Iris pigment epithelial cell (primary cell): ENCODE results near the gene TEX35.
A peak's percentile ranks its signal among the peaks of the same experiment; 100 is the strongest.

Experiments used
- DNase-seq: peaks from one replicate; pipeline ENCODE4 v3.0.0-alpha.2; 2011; ENCODE audit warnings: low read depth

Gene TEX35

DNA sequence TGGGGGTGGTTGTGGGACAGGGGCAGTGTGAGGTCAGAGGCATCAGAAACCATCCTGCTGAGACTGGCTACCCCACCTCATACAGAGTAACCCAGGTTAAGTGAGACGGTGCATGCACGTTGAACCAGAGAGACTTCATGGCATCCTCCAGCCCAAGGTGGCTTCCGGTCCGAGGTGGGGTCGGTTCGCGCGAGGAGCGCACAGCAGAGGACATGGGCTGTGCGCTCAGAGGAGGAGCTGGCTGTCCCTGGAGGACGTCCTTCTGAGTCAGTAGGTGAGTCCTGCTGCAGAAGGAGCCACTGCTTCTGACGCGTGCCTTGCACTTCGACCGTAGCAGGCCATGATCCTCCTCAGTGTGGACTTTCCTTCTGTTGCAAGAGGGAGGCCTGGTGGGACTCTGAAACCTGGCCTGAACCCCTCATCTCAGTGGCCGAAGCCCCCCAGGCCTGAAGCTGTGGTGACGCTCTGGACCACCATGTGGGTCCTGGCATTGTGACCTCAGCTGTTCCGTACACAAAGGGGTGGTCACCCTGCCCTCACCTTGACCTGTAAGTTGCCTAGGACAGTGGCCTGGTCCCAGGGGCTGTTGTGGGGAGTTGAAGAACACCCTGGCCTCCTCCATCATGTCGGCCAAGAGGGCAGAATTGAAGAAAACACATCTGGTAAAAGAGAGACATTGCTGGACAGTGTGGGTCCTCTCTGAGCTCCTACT is at the start of gene TEX35:
Gene TEX35, plus strand, starts transcription at position 544 of the 712 bp plus-strand sequence. Its CDS starts 80 bp downstream, at position 624.
- DNase-seq, result no peak

DNA sequence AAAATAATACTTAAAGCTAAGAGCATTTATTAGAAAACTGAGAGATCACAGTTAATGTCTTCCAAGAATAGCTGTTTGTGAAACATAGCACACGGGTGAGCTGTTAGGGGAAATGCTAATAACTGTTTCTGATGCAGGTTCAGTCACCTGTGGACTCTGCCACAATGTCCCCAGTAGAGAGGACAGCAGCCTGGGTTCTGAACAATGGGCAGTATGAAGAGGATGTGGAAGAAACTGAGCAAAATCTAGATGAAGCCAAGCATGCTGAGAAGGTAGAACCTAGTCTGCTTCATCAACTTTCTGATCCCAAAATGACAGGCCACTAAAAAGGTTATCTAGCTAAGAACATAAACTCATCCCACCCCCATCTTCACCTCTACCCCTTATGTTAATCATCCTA is 48.8 kb upstream of the TEX35 start:
- no peak for DNase-seq

DNA sequence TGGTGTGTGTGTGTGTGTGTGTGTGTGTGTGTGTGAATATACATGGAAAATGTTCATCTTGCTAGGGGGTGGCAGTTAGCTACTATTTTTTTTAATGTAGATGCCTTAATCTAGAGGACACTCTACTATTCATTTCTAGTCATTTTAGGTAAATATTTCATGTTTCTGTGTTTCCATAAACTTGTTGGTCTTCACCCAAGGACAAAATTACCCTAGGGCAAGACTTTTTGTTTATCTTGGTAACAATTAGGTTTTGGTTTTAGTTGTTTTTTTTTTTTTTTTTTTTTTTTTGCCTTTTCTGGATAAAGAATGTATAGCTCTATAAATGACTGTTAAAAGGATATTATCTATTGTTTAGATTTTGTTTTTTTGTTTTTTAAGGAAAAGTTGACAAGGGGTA is 48.3 kb upstream of the TEX35 start:
- DNase-seq, result no peak

DNA sequence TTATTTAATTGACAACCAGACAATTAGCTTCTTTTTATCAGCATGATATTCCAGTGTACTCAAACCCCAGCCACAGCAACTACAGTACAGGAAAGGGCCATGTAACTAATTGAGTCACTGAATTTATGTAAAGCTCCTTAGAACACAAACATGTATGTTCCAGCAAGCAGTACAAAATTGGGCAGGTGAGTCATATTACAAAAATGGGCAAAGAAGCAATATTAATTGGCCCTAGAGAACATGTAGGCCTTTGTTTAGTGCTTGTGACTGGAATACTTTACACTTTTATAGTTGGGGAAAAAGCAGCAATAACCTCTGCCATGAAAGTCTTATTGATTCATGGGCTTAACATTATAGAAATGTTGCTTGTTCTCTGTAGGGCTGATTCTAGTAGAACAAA is 47.9 kb upstream of the TEX35 start:
- peak; percentile 74 for DNase-seq

DNA sequence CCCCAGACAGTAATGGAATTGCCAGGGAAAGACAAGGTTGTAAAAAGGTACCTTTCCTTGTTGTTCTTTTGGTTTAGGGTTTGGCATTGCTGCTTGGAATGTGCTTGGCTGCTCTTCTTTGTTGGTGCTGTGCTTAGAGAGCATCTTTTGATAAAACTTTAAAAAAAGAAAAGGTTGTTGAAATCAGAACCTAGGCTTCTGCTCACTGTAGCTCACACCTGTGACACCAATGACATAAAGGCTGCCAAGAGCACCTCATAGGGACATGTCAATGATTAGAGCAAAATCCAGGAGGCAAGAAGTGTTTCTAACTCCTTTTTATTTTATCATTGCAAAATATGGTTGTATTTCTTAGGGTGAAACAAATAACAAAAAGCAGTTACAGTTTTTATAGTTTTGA is 45.1 kb upstream of the TEX35 start:
- DNase-seq, result no peak

DNA sequence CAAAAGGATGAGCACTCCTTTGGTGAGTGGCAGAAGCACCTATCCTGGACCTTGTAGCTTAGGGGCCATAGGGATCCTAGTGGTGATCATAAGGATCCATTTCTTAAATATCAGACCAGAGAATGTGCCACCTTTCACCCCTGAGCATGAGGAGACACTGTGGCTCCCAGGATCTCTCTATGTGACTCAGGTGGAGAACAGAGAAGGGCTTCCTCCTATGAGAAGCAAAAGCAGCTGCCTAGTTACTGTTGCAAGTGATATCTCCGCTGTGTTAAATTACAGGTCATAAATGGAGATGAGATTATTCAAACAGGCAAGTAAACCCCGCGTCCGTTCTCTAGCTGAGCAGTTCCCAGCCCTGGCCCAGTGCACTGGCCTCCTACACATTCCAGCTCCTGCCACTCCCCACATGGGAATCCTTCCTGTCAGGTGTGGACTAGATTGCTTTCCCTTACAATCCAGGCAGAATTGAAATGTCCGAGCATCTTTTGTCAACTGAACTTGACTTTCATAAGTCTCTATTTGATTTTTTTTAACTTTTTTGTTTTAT is 42.4 kb upstream of the TEX35 start:
- no peak for DNase-seq

DNA sequence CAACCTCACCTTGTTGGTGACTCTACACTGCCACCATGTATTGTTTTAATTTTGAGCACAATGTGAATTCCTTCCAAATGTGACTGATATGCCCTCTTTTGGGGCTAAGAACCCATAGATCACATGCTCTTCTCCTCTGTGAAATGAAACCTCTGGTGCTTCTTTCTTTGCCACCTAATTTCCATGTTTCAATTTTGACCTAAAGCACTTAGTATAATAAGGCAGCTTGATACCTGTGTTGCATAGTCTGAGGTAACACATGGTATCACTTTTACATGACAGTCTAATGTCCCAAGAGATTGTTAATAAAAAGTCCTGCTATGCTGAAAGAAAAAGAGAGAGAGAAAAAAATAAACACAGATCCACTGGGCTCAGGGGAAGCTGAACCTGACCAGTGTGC is 40.4 kb upstream of the TEX35 start:
- no peak for DNase-seq

DNA sequence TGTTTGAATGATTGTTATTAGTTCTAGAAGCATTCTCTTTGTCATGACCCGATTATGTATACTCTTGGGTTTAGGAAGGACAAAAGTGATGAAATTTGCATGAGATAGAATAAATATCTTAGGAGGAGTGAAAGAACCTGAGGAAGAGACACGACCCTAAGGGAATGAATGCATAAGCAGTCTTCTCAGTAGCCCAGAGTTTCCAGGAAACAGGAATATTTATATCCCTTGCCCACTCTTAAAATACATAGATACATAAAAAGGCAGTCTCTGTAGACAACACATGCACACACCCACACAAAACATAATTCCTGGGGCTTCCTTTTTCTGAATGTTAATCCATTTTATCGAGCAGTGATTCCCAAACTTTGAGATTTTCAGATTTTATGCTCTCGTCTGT is 35.5 kb upstream of the TEX35 start:
- DNase-seq, result no peak

DNA sequence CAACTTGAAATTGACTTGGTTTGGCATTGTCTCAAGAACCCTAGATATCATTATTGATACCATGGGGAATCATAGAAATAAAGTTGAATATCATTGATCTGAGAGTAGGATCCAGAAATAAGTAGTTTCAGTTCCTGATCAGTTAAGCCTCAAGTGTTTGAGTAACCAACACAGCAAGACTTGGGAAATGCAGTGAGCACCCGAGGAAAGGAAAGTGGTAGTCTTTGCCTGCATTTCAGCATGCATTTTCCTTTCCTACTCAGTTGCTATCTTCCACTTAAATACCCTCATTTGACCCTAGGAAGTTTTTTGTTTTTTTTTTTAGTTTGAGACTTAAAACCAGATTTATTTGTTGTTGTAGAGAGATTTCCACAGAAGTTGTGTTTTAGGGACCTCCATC is 35.1 kb upstream of the TEX35 start:
- no peak for DNase-seq

DNA sequence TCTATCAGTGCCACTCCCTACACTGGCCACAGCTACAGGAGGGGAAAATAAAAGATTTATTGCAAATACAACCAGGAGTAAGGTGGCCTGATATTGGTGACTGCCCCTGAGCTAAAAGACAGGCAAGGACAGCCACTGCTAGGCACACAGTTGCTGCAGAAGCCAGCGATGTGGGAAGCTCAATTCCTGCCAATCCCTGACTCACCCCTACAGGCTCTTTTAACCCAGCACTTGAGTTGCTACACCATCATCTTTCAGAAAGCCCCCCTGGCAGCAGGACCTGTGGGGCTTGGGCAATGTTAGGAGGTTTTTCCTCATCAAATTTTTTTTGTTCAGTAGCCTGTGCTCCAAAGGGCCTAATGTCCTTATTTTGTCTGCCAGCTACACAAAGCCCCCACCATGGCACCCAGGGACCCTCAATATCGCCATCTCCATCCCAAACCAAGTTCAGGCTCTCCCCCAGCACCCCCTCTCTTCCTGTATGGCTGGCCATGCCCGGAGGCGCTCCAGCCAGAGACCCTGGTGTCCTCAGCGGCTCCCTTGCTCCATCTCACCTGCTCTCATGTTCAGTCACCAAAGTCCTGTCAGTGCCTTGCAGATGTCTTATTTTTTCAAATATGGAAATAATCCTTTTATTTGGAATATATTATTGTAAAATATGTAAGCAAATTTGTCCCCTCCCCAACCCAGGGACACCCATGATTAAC is 29.5 kb upstream of the TEX35 start:
- no peak for DNase-seq

DNA sequence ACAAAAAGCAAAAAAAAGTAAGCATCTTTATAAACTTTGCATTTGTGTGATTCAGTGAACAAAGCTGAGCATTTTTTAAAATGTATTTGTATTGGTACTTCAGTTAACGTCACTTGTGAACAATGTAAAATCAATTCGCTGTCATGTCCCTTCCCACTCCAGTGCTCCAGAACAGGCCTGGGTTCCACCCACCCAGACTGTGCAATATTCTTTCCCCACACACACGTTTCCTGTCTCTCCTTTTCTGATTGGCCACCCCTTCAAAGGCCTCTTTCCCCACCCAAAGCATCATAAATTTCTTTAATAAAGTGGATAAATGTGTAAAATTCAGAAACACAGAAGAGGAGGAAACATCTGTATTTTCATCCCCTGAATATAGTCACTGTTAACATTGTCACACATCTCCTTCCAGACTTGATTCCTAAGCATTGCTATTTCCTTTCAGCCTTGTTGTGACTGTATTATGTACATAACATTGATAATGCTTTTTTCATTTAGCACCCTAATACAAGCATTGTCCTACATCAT is 28.1 kb upstream of the TEX35 start:
- no peak for DNase-seq

DNA sequence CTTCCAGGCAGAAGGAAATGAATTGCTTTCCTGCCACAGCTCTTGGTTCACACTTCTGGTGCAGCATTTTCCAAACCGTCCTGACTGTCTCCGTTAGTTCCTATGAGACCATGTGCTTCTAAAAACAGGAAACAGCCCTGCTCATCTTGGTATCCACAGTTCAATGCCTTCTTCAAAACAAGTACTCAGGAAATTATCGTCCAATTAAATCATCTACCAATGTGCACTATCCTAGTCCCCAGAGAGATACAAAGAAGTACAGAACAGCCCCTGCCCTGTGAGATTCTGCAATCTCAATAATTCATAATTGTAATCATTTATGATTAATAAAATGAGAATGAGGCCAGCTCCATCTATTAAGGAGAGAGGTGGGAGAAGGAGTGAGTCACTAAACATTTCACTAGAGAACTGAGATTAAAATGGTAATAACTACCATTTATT is 27.3 kb upstream of the TEX35 start:
- no peak for DNase-seq

DNA sequence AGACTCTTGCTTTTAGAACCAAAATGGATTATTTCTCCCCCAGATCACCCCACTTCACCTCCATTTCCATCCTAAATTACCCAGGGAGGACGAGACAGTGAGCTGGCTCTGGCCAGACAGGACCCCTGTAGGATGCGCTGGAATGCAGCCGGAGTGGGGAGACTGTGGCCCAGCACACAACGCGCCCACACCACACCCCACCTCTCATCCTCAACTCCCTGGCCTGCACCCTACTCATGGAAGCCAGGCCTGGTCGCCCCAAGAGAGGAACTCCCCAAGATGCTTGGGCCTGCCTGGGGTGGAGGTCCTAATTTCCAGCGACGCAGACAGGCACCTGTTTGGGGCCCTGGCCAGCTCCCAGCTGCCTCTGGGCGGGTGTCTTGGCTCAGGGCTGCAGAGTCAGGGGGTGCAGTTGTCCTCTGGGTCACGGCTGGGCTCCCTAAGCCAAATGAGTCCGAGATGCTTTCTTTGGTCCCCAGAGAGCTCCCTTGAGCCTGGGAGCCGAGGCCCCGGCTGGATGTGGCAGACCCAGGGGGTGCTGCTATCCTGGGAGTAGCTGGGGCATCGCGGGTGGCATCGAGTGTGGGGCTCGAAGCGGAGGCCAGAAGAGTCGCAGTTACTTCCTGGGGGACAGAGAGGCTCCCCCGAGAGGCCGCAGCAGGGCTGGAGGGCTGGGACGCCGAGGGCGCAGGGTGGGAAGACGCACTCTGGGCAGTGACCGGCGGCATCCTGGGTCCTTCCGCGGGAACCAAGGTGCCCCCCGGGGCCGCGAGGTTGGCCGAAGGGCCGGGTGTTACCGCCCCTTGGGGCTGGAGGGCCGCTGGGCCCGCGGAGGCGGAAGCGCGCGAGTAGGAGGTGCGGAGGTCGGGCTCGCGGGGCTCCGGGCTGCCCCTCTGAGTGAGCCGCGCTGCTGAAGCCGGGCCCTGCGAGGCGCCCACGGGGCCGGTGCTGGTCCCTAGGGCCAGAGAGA is 26.5 kb upstream of the TEX35 start:
- DNase-seq, result no peak

DNA sequence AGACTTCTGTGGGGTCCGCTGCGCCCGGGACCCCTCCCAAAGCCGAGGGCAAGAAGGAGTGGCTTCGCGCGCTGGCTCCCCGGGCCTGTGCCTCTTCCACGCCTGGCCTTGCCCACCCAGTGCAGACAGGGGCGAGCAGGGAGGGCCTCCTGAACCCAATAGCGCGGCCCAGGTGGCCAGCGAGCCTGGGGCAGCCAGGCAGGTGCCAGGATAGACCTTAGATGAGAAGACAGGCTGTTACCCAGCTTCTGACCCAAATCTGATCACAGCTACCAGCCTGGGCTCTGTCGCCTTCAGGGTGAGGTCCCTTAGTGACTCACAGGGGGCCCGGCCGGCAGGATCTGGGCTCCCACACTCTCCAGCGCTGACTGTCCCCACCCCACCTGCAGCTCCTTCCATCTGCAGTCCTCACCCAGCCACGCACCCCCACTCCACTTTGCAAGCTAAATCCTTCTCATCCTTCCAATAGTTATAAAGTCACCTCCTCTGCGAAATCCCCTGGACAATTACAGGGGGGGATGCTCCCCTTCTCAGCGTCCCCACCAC is 25.8 kb upstream of the TEX35 start:
- DNase-seq, result no peak

DNA sequence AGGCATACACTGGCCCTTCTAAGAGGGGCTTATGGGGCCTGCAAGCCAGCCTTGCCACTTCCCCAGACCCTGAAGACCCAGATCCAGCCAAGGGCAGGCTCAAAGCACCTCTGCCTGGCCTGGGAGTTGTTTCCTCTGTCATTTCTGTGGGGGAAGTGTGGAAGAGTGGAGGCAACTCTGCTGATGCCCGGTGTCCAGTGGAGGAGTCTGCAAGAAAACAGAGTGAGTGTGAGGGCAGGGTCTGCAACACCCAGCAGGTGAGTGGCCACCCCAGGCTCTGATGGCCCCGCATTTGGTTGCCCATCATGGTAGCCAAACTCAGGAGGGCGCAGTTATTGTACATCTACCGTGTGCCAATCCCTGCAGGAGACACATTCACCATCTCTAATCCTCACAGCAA is 24.5 kb upstream of the TEX35 start:
- no peak for DNase-seq

DNA sequence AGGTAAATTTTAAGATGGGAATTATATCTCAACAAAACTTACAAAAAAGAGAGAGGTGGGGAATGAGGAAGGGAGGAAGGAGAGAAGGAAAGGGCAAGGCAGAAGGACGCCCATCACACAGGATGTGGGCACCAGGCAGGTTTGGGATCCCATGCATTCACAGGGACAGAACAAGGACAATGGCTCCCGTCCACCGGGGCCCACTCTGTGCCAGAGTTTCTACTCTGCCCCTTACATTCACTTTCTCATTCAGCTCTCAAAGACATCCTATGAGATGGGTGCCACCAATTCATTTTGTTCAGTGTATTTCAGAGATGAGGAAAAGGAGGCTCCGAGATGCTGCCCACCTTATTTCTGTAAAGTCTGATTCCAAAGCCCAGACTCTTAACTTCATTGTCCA is 23.5 kb upstream of the TEX35 start:
- DNase-seq, result no peak

DNA sequence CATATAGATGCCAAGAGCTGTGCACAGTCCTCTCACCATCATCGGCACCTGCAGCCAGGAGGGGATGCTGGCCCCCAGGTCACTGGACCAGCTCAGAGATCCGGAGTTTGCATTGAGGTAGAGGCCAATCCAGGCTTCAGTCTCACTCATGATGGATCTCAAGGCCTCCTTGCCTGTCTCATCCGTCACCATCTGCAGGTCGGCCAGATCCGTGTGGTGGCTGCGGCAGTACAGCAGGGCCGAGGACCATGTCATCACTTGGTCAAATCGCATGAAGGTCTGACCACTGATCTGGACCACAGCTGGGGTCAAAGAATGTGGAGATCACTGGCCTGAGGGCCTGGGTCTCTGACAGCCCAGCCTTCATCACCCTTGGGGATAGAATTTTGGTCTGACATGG is 22.8 kb upstream of the TEX35 start:
- no peak for DNase-seq

DNA sequence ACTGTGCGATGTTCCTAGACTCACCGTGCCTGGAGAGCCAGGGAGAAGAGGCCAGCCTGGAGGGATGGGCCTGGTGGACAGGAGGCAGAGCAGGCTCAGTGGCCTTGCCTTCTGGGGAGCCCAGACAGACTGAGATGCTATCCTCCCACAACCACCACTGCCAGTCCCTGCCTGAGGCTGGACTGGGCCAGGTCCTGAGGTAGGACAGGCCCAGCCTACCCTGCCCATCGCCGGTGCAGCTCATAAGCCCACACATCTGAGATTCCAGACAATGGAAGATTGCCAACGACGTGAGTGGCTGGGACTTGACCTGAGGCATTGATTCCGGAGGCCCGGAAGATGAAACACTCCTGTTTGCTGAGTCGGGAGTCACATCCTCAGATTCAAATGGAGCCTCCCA is 21.9 kb upstream of the TEX35 start:
- DNase-seq, result no peak

DNA sequence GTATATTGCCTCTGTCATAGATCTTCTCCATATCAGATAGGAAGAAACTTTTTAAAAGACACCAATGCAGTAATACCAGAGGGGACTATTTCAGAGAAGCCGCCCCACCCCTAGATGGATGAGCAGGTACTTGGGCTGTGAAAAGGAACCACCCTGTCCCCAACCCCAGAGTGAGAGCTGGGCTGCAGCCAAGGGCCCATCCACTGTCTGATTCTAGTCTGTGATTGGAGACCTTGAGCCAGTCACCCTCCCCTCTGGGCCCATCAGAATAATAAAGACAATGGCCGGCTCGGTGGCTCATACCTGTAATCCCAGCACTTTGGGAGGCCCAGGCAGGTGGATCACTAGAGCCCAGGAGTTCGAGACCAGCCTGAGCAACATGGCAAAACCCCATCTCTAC is 21.2 kb upstream of the TEX35 start:
- no peak for DNase-seq

DNA sequence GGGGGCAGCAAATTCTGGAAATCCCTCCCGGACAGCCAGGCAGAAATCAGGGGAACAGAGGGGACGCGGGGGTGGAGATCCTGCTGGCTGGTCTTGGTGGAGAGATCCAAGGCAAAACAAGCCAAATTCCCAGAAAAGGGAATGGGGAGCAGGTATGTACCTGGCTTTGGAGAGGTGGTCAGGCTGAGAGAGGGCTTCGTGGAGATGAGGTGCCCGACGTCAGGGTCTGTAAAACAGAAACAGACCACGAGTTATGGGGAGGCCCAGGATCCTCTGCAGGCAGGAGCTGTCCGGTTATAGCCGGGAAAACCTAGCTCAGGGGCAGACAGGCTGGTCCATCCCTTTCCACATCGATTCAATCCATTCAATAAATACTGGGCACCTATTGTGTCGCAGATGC is 20.6 kb upstream of the TEX35 start:
- no peak for DNase-seq

DNA sequence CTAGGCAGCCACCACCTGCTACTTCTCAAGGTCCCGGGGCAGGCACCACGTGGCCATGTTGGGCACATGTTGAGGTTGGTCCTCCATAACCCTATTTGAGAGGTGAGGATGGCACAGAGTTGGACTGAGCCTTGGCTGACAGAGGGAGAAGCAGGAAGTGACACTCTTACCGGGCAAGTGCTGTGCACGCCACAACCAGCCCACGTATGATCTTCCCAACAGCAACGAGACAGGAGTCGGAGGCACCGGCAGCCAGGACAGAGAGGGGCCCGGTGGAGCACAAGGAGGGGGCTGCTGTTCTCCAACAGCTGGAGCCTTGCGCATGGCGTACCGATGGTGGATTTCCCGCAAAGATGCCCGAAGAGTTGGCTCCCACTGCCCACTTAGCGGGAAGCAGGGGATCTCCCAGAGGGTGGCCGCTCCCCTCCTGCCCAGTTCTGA is 19.6 kb upstream of the TEX35 start:
- no peak for DNase-seq

DNA sequence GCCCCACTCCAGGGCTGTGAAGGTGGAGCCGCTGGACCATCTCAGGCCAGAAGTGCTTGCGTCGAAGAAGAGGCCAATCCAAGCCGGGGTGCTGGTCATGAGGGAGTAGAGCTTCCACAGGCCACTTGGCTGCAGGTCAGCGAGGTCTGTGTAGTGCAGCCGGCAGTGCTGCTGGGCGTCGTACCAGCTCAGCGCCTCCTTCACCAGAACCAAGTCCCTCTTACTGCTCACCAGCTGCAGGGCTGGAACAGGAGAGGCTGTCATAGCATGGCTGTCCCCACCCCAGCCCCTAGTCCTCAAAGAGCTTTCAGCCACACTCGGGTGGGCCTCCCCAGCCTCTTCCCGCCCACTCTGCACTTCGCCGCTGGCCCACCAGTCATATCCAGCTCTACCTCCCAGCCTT is 18.3 kb upstream of the TEX35 start:
- DNase-seq, result no peak
